ENCODE measurements around the gene APRT.
A peak's percentile ranks its signal among the peaks of the same experiment; 100 is the strongest.

Gene APRT

DNA sequence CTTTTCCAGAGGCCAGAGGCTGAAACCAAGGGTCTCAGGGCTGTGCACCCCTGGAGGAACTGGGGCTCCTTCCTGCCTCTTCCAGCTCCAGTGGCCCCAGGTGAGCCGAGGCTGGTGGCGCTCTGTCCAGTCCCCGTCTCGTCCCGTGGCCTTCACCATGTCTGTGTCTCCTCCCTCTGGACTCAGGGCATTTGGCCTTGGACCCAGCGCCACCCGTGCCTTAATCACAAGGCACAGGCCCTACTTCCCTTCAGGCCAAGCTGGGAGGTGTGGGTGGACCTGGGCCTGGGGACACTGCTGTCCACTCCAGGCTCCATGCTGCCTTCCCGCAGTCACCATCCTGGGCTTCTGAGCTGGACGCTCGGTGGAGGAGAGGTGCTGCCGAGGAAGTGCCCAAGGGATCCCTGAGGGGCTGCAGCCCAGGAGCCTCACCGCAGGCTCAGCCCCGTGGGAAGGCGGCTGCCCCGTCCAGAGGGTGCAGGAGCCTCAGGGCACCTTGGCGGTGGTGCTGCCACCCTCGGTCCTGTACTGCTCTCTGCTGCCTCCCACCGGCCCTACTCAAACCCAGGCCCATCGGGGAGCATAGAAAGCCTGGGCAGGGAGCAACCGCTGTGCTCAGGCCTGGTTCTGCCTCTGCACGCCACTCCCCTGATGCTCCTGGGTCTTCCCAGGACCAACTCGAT is 9.6 kb upstream of the APRT start:
- no peak for DNase-seq

DNA sequence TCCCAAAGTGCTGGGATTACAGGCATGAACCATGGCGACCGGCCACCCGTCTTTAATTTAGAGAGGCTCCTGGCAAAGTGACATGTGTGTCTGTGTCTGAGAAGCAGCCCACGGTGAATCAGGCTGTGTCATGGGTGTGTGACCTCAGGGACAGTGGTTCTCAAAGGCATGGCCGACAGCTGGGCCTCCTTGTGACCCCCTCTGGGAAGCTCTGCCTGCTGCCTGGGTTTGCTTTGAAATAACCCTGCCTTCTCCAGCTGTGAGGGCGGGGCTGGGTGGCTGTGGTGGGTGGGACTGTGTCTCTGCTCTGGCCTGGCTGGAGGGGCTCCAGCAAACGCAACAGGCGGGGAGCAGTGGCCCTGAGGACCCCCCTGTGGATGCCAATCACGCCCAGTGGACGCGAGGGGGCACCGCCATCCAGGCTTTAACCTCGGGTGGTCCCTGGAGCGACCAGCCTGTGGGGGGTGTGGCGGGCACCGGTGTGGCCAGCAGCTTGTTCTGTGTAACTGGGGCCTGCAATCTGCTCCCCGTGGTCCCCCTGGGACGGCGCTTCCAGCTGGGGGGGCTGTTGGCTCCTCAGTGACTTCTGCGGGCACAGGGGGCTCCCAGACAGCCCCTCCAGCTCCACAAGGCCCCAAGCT is 8.8 kb upstream of the APRT start:
- DNase-seq, result no peak

- DNase-seq, result no peak
Measured at GRCh38 chr16:88819126-88819525, 7.4 kb upstream of the APRT start.

DNA sequence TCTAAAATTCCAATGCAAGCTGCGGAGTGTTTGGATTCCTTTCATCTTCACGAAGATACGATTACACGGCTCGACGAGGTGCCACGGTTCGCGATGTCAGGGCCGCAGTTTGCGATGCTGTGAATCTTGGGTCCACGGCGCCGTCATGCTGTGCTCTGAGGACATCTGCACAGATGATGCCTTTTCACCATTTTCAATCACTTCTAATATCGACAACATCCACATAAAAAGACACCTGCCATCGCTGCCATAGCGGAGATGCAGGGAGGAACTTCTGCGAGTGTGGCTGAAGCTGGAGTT is 6.8 kb upstream of the APRT start:
- no peak for DNase-seq

DNA sequence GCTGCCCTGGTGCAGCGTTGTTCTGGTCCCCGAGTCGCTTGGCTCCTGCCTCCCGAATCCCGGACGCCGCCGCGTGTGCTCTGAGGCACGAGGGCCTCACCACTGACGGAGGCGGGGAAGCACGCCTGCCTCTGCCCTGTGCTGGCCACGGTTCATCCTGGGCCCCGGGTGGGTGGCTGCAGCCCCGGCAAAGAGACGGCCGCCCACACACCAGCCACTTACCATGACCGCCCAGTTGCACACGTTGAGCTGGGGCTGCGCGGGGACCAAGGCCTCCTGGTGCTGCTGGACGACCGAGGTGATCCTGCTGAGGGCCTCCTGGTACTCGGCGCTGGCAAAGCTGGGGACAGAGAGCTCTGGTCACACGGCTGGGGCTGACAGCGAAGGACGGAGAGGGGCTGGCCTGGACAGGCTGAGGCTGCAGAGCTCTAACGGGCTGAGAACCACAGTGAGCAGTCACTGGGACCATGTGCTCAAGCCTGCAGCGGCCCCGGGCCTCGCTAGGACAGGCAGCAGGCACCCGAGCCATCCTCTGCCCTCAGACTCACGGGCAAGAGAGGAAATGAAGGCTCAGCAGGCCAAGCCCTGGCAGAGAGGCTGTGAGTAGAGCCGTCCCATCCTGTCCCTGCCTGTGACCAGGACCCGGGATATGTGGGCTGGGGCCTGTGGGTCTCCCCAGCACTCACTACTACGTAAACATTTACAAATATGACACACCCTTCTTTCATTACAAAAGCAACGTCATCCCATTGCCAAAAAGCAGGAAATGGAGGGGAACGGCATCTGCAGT is 6.3 kb upstream of the APRT start:
- DNase-seq, result no peak

DNA sequence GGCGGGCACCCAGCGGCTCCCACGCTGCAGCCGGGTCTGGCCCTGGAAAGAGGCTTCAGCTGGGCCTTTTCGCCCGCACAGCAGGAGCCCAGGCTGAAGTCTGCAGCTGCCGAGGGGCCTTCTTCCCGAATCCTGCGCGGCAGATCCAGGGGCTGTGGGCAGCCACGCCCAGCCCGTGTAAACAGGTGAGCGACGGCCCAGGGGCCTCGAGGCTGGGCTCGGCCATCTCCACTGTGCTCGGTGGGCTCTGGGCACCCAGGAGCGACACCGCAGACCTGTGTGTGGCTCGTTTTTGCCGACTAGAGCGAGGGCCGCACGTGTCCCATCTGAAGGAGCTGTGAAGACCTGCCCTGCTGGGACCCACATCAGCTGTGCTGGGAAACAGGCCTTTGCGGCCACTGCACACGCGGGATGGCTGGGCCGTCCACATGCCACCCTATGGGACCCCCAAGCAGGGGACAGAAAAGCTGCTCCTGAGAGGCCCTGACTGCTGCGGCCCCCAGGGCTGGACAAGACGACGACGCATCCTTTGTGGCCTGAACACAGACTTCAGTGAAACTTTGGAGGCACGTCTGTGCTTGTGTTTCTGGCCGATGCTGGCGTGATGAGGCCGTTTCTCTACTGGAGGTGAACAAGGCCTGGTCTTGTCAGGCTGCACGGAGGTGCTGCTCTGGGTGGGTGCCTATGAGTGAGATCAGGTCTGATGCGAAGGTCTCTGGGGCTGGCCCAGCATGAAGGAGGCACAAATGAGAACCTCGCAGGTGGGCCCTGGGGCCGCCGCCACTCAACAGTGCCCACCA is 5.2 kb upstream of the APRT start:
- no peak for DNase-seq

DNA sequence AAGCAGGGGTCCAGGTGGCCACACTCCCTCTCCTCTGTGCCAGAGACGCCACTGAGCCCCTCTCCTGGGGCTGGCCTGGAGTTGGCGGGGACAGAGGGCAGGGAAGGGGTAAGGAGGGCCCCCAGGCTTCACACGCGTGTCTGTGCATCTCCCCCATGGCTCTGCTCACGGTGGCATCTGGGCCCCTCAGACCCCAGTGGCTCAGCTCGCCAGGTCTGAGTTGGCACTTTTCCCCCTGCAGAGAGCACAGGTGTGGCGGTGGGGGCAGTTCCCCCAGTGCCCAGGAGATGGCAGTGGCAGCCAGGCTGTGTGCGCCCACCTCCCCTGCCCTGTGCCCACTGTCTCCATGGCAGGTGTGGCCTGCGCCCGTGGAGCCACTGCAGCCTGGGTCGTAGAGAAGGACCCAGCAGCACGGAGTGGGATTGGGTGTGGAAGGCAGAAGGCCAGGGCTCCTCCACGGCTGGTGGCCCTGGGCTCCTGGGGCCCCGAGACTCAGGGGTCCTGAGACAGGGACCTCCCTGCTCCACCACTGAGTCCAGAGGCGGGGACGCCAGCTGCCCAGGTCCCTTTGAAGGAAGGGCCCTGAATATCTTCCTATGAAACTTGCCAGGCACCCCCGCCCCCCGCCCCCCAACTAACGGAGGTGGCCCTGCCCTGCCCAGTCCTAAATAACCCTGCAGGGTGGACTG is 4.3 kb upstream of the APRT start:
- DNase-seq, result no peak

DNA sequence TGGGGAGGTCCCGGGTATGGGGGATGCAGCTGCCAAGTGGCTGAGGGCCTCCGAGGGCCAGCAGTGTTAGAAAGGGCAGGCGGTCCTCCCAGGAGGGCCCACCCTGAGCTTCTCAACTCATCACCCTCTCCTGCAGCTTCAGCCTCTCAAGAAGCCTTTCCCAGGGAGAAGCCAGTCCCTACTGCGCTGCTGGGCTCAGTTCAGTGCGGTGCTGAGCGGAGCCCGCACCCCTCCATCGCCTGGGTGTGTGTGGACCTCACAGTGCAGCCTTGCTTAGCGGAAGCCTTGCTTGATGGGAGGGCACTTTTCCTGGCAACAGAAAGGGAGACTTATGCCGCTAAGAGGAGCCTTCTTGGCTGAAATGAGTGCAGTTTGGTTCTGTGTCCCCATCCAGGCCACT is 3.5 kb upstream of the APRT start:
- no peak for DNase-seq

- DNase-seq, result no peak
Measured at GRCh38 chr16:88814144-88814502, 2.4 kb upstream of the APRT start.

DNA sequence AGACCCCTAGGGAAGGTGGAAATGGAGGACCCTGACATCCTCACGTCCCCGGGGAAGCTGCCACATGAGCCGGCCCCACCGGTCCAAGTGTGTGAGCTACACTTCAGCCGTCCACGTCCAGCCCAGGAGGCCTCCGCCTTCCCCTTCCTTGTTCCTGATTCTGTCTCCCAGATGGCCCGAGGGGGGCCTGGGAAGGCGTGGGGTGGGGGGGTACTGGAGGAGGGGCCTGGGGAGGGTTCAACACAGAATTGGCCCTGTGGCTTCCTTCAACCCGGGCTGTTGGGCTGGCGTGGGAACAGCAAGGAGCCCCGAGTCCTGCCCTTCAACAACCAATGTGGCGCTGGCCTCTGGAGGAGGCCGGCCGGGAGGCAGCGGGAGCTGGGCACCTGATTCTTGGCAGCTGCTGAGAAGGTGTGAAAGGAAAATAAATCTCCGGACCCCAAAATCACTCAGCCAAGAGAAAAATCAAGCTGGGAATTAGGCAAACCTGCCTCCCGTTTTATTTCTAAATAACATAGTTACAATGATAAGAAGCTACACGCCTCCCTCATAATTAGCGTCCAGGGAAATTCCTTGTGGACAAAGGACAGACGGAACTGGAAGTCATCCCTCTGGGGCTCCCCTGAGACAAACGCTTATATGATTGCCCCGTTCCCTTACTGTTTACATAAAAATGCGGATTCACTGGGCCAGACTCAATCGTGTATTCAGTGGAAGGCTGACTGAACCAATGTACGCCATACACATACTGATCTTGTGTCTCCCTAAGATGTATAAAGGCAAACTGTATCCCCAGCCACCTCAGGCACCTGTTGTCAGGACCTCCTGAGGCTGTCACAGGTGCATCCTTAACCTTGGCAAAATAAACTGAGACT is 1.8 kb upstream of the APRT start:
- DNase-seq, result no peak

DNA sequence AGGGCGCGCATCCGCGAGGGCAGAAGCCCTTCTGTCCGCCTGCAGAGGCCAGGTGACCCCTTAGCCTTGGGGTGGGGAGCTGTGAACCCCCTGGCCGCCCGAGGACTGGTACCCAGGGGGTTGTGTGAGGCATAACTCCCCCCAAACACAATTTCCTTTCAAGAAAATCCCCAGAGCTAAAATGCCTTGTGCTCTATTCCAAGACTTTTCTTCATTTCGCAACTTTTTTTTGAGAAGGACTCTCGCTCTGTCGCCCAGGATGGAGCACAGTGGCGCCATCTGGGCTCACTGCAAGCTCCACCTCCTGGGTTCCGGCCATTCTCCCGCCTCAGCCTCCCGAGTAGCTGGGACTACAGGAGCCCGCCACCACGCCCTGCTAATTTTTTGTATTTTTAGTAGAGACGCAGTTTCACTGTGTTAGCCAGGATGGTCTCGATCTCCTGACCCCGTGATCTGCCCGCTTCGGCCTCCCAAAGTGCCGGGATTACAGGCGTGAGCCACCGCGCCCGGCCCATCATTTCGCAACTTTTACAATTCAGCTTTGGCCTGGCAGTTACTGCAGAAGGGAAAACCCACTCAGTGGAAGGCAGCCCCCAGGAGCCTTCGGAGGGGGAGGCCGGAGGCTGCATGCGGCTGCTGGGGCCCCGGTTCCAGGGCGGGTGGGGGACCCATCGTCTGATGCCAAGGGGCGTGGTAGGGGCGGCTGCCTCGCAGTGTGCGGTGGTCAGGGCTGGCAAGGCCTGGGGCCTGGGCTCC is 963 bp upstream of the APRT start:
- DNase-seq, result peak; percentile 59

GRCh38 chr16:88810912-88811768 is 588 bp downstream of the APRT start:
- peak; percentile 76 for DNase-seq

DNA sequence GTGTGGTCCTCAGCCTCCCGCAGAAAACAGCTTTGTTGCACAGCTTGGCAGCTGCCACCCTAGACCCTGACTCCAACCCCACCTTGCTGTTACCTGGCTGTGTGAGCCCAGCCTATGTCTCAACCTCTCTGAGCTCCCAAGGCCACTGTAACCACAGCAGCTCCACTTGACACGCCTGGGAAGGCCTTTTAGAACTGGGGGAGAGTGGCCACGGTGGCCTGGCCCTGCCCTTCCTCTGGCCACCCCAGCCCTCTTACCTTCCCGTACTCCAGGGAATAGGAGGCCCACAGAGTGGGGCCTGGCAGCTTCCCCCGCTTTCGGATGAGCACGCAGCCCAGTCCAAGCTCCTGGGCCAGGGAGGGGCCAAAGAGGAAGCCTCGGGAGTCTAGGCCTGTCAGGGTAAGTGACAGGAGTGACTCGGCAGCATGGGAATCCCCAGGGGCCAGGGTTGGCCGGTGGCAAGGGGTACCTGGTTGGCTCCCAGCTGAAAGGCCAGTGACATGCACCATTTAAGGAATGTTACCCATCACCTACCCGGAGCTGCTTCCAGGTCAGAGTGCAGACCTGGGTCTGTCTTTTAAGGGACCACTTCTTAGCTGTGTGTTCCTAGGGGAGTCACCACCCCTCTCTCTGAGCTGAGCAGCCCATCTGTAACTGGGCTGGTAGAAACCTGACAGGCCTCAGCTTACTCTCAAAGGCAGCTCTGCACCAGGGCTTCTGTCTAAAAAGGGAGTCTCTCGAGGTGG is 1.4 kb downstream of the APRT start:
- DNase-seq, result peak; percentile 68

- DNase-seq, result no peak
Measured at GRCh38 chr16:88809676-88810165, 2.0 kb downstream of the APRT start.

- no peak for DNase-seq
Measured at GRCh38 chr16:88809068-88809675, 2.6 kb downstream of the APRT start.

- no peak for DNase-seq
Measured at GRCh38 chr16:88807626-88808453, 3.9 kb downstream of the APRT start.

- no peak for DNase-seq
Measured at GRCh38 chr16:88807142-88807625, 4.5 kb downstream of the APRT start.

All from inflammatory macrophage treated with lipopolysaccharide for 4 hours (primary cell).